AG09319 (cell line): ENCODE data around the gene PLBD2.

ENCODE experiments used
- DNase-seq: peaks from one replicate; pipeline ENCODE4 v3.0.0-alpha.2; 2010; ENCODE audit warnings: low read depth; ENCODE audit errors: extremely low read depth
- TF ChIP-seq, protein P1 (sequence below): IDR thresholded peaks from 2 replicates; pipeline ENCODE4 v1.5.1; 2011; ENCODE audit warnings: low read depth, mild to moderate bottlenecking, inconsistent platforms, low read length, moderate library complexity

Gene PLBD2

DNA sequence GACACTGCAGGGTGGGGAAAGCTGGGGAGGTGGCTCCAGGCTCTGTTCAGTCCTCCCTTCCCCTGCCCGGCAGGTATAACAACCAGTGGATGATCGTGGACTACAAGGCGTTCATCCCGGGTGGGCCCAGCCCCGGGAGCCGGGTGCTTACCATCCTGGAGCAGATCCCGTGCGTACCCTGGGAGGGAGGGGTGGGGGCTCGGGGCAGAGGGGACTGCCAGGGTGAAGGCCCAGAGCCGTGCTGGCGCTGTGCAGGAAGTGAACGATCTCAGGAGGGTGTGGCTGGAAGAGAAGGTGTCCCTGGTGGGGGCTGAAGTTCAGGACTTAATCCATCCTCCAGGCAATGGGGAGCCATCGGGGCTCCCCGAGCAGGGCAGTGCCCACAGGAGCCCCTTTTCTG, 26.4 kb downstream of the PLBD2 start:
- TF ChIP-seq, protein P1, sequence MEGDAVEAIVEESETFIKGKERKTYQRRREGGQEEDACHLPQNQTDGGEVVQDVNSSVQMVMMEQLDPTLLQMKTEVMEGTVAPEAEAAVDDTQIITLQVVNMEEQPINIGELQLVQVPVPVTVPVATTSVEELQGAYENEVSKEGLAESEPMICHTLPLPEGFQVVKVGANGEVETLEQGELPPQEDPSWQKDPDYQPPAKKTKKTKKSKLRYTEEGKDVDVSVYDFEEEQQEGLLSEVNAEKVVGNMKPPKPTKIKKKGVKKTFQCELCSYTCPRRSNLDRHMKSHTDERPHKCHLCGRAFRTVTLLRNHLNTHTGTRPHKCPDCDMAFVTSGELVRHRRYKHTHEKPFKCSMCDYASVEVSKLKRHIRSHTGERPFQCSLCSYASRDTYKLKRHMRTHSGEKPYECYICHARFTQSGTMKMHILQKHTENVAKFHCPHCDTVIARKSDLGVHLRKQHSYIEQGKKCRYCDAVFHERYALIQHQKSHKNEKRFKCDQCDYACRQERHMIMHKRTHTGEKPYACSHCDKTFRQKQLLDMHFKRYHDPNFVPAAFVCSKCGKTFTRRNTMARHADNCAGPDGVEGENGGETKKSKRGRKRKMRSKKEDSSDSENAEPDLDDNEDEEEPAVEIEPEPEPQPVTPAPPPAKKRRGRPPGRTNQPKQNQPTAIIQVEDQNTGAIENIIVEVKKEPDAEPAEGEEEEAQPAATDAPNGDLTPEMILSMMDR = no peak
- no peak for DNase-seq

DNA sequence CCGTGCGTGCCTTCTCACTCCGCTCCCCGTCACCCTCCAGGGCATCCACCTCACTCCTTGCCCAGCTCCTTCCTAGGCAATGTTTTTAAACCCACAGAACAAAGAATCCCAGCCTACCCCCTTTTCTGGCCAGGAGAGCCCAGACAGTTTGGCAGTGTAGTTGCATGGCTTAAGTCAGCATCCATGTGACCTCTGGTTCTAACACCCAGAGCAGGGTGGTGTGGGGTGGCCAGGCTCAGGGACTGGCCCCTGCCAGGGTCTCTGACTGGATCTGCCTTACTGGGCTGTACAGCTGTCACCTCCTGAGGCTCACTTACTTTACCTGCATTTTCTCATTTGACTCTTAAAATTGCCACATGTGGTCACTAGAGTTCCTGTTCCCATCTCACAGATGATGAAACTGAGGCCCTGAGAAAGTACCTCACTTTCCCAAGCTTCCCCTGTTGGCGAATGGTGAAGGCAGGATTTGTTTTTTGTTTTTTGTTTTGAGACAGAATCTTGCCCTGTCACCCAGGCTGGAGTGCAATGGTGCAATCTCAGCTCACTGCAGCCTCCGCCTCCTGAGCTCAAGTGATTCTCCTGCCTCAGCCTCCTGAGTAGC, 27.0 kb downstream of the PLBD2 start:
- DNase-seq = no peak
- TF ChIP-seq, protein P1 = no peak

DNA sequence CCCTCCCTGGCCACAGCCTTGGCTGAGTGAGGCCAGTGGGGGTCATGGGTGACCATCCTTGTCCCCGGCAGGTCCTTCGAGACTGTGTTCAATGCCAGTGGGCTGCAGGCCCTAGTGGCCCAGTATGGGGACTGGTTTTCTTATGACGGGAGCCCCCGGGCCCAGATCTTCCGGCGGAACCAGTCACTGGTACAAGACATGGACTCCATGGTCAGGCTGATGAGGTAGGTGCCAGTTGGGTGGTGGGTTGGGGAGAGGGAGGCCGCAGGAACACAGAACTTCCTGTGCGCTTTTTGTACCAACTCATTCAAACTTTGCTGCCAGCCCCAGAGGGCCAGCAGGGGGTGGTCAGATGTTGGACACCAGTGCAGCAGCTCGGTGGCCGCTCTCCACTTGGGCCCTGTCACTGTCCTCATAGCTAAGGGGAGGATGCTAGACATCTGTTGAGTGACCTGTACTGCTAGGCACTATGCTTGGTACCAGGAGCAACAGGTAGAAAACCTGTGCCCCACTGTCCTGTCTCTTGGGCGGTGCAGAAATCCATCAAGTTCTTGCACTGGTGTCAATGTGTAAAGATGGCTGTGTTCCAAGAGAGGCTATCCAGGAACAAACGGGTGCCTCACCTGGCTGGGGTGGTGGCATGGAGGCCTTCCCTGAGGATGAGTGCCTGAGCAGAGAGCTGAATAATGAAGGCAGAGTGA, 28.6 kb downstream of the PLBD2 start:
- no peak for DNase-seq
- TF ChIP-seq, protein P1 = no peak

DNA sequence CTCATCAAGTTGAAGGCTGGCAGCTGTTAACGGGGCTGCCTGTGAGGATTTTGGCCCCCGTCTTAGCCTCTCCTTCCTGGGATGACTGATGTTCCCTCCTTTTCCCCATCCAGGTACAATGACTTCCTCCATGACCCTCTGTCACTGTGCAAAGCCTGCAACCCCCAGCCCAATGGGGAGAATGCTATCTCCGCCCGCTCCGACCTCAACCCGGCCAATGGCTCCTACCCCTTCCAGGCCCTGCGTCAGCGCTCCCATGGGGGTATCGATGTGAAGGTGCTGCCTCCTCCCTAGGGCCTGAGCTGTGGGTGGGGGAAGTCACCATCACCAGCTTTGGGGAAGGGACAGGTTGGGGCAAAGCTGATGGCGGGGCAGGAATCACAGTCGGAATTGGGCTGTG, 29.2 kb downstream of the PLBD2 start:
- TF ChIP-seq, protein P1 = no peak
- no peak for DNase-seq

DNA sequence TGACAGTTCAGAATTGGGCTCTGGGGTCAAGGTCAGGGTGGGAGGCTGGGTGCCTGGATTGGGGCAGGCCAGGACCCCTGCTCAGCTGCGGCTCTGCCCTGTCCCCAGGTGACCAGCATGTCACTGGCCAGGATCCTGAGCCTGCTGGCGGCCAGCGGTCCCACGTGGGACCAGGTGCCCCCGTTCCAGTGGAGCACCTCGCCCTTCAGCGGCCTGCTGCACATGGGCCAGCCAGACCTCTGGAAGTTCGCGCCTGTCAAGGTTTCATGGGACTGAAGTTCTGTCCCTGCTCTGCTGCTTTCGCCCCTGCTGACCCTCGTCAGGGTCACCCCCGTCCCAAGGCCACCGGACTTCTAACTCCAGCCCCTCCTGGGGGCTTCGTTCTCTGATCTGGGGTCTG, 30.0 kb downstream of the PLBD2 start:
- DNase-seq = no peak
- TF ChIP-seq, protein P1 = no peak

DNA sequence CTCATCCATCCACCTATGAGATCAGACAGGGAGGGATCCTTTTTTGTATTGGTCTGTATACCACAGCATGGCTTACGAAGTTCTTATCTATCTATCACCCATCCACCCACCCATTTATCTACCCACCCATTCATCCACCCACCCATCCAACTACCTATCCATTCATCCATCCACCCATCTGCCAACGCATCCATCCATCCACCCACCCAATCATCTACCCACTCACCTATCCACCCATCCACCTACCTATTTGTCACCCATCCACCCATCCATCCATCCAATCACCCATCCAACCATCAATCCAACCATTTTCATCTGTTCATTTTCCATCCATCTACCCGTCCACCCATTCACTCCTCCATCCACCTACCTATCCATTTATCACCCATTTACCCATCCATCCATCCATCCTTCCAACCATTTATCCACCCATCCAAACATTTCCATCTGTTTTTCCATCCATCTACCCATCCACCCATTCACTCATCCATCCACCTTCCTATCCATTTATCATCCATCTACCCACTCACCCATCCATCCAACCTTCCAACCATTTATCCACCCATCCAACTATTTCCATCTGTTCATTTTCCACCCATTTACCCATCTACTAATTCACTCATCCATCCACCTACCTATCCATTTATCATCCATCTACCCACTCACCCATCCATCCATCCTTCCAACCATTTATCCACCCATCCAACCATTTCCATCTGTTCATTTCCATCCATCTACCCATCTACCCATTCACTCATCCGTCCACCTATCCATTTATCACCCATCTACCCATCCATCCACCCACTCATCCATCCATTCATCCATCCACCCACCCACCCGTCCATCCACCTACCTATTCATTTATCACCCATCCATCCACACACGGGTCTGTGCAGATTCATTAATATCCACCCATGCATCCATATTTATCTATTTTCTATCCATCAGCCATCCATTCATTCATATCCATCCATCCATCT, 32.0 kb downstream of the PLBD2 start:
- TF ChIP-seq, protein P1 = no peak
- DNase-seq = no peak
